SK-N-SH (cell line): Measurements from ENCODE around the gene GHR.

Experiments
- CTCF ChIP-seq: fragments of 200-600 bp; sonication (generic); IDR thresholded peaks from 2 replicates; pipeline ENCODE4 v1.6.1; 2017; ENCODE audit warnings: antibody characterized with exemption, mild to moderate bottlenecking, moderate library complexity
- MXI1 ChIP-seq: IDR thresholded peaks from 2 replicates; pipeline ENCODE4 v1.6.1; 2012; ENCODE audit warnings: mild to moderate bottlenecking, low read depth, low read length, improper control_type of control experiment
- NRF1 ChIP-seq: IDR thresholded peaks from 2 replicates; pipeline ENCODE4 v1.6.1; 2012; ENCODE audit warnings: low read depth, mild to moderate bottlenecking, low read length
- RAD21 ChIP-seq: IDR thresholded peaks from 2 replicates; pipeline ENCODE4 v1.6.1; 2012; ENCODE audit warnings: mild to moderate bottlenecking, low read length
- RFX5 ChIP-seq: IDR thresholded peaks from 2 replicates; pipeline ENCODE4 v1.6.1; 2012; ENCODE audit warnings: mild to moderate bottlenecking, improper control_type of control experiment, low read length
- USF2 ChIP-seq: fragments of 150-350 bp; IDR thresholded peaks from 2 replicates; pipeline ENCODE4 v1.6.1; 2017; ENCODE audit warnings: antibody characterized with exemption, low read length, low read depth, borderline replicate concordance
- ZBTB33 ChIP-seq: IDR thresholded peaks from 2 replicates; pipeline ENCODE4 v1.4.0; 2012; ENCODE audit warnings: low read depth, borderline replicate concordance

- TF ChIP-seq MXI1 (no peak), CTCF (no peak), RAD21 (no peak), USF2 (no peak), NRF1 (no peak), ZBTB33 (no peak), RFX5 (no peak)
Observed at GRCh38 chr5:42555797-42556196, 132.6 kb downstream of the GHR start.
